Measurements from ENCODE around the gene NAPG.

Gene NAPG

DNA sequence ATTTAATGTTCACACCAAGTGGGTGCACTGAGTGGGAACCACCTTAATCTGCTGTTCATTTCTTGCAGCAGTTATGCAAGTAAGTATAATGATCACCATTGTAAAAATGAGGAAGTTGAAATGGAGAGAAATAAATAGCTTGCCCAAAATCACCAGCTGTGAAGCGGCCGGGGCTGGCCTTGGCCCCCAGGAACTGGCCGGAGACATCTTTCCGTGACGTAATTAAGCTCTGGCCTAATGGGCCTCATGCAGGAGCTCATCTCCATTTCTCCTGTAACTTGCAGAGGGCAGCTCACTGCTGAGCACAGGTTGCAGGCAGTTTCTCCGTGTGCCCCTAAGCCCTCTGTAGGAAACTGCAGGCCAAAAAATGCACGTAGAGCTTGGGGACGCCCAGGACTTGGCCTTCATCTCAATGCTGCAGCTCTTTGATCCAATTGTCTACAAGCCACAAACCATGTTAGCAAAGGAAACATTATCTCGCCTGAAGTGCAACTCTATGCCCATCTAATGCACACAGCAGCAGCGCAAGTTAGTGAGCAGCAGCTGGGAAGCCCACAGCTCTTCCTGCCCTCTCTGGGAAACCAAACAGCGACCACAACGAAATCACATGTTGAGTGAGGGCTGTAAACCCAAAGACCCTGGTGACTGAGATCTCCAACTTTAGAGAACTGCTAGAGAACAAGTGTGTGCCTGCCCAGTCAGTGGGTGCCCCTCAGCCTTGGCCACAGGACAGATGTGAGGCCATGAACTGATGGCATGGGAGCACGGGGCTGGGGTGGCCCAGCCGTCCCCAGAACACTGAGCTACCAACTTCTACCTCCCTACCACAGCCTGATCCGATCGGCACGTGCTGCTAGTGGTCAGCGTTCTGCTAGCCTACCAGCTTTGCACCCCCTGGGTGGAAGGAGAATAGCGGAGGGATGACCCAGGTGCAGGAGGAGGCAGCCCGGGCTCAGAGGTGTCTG, 42.6 kb upstream of the NAPG start:
- peak; percentile 80 for DNase-seq (ENCODE audit: low spot score)
- TF ChIP-seq CTCF (IDR thresholded peaks at IDR 0.05; ENCODE audit: extremely low read depth, missing control alignments): no peak

GRCh38 chr18:10485475-10485874, 40.4 kb upstream of the NAPG start:
- no peak for TF ChIP-seq CTCF (IDR thresholded peaks at IDR 0.05; ENCODE audit: extremely low read depth, missing control alignments)
- no peak for DNase-seq (ENCODE audit: low spot score)

DNA sequence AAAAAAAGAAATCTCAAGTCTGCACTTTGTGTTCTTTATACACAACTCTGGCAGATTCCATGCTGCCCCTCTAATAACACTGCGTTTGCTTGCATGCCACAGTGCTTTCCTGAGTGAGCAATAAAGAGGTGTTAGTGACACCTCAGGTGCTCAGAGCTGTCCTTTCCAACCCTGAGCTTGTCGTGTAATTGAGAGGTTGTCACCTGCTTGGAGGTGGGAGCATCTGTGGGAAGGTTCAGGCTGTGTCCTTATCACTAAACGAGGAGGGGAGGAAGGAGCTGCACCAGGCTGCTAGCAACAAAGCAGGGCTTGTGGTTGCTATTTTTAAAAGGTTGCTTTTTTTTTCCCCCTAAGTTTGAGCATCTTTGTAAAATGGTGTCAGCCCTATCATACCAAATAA, 39.5 kb upstream of the NAPG start:
- DNase-seq (ENCODE audit: low spot score): no peak

GRCh38 chr18:10487154-10487553, 38.7 kb upstream of the NAPG start:
- DNase-seq (ENCODE audit: low spot score): no peak
- TF ChIP-seq CTCF (IDR thresholded peaks at IDR 0.05; ENCODE audit: extremely low read depth, missing control alignments): no peak

More for the DNA sequence above, 39.5 kb upstream of the NAPG start:
- TF ChIP-seq CTCF (IDR thresholded peaks at IDR 0.05; ENCODE audit: extremely low read depth, missing control alignments): no peak

GRCh38 chr18:10488017-10488416, 37.8 kb upstream of the NAPG start:
- no peak for TF ChIP-seq CTCF (IDR thresholded peaks at IDR 0.05; ENCODE audit: extremely low read depth, missing control alignments)
- no peak for DNase-seq (ENCODE audit: low spot score)

DNA sequence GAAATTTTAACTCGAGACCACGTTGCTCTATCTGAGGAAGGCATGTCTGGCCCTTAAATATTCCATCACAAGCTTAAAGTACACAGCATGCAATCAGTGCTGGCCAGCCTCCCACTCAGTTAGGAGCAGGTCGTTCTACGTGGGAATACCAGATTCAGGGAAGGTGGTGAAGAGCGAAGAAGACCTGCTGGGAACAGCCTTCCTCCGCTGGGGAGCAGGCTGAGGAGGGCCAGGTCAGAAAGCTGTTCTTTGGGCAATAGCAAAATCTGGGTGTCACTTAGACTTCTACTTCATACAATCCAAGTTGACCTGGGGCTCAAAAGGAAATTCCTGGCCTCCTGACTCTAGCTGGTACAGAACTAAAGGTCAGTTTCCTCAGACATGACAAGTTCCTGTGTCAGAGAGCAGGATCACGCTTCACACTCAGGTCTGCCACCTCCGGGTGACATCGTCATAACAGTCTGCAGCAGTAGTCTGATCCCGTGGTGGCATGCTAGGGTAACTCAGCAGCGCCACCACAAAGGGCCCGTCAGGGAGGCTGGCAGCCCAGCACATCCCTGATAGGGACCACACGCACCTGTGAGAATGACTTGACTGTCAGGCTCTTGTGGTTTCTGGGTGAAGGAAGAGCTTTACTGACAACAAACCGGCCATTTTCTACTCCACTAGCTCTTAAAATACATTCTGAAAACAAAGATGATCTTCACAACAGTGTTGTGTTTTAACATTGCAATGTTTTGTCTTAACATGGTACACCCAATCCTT, 35.2 kb upstream of the NAPG start:
- TF ChIP-seq CTCF (IDR thresholded peaks at IDR 0.05; ENCODE audit: extremely low read depth, missing control alignments): peak; percentile 16
- DNase-seq (ENCODE audit: low spot score): peak; percentile 75

DNA sequence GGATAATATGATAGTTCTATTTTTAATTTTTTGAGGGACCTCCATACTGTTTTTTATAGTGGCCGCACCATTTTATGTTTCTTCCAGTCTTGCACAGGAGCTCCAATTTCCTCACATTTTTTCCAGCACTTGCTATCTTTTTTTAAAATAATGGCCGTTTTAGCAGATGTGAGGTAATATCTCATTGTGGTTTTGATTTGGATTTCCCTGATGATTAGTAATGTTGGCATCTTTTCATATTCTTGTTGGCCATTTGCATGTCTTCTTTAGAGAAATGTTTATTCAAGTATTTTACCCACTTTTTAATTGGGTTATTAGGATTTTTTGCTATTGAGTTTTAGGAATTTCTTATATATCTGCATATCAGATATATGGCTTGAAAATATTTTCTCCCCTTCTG, 29.9 kb upstream of the NAPG start:
- no peak for TF ChIP-seq CTCF (IDR thresholded peaks at IDR 0.05; ENCODE audit: extremely low read depth, missing control alignments)
- DNase-seq (ENCODE audit: low spot score): no peak

All from GM20000 (cell line).